MM.1S (cell line): ENCODE data around the gene ABCG8.

Experiments
- DNase-seq: peaks from one replicate; pipeline ENCODE4 v3.0.0-alpha.2; 2015
- H2AFZ ChIP-seq: fragments of 300-600 bp; sonication (generic); 2 replicates; pipeline ENCODE4 v1.6.0; 2016; ENCODE audit warnings: antibody characterized with exemption, low read length
- H3F3A ChIP-seq: fragments of 300-600 bp; sonication (generic); 2 replicates; pipeline ENCODE4 v1.6.1; 2016; ENCODE audit warnings: mild to moderate bottlenecking, antibody characterized with exemption, low read length, moderate library complexity, mixed read lengths; ENCODE audit not compliant: insufficient read depth
- H3K27ac ChIP-seq: fragments of 300-600 bp; sonication (generic); 2 replicates; pipeline ENCODE4 v1.5.1; 2016; ENCODE audit warnings: mild to moderate bottlenecking, low read length
- H3K27me3 ChIP-seq: fragments of 300-600 bp; sonication (generic); replicated peaks from 2 replicates; pipeline ENCODE4 v1.6.0; 2016; ENCODE audit warnings: low read length; ENCODE audit not compliant: insufficient read depth
- H3K36me3 ChIP-seq: fragments of 300-600 bp; sonication (generic); replicated peaks from 2 replicates; pipeline ENCODE4 v1.6.1; 2016; ENCODE audit warnings: mild to moderate bottlenecking, low read length, mixed read lengths; ENCODE audit not compliant: insufficient read depth
- H3K4me1 ChIP-seq: fragments of 300-600 bp; sonication (generic); 2 replicates; pipeline ENCODE4 v1.6.1; 2016; ENCODE audit warnings: low read length, mixed read lengths
- H3K4me2 ChIP-seq: fragments of 300-600 bp; sonication (generic); 2 replicates; pipeline ENCODE4 v1.6.0; 2016; ENCODE audit warnings: low read depth, low read length
- H3K4me3 ChIP-seq: fragments of 300-600 bp; sonication (generic); 2 replicates; pipeline ENCODE4 v1.5.1; 2016; ENCODE audit warnings: low read length, mixed read lengths
- H3K79me2 ChIP-seq: fragments of 300-600 bp; sonication (generic); 2 replicates; pipeline ENCODE4 v1.6.1; 2016; ENCODE audit warnings: mixed run types, low read length, mixed read lengths
- H3K9ac ChIP-seq: fragments of 300-600 bp; sonication (generic); 2 replicates; pipeline ENCODE4 v1.6.1; 2016; ENCODE audit warnings: low read length, mixed read lengths
- H3K9me2 ChIP-seq: fragments of 300-600 bp; sonication (generic); replicated peaks from 2 replicates; pipeline ENCODE4 v1.6.1; 2016; ENCODE audit warnings: mild to moderate bottlenecking, low read length, mixed read lengths; ENCODE audit not compliant: insufficient read depth
- H3K9me3 ChIP-seq: fragments of 300-600 bp; sonication (generic); replicated peaks from 2 replicates; pipeline ENCODE4 v1.6.1; 2016; ENCODE audit warnings: mild to moderate bottlenecking, low read length, mixed read lengths; ENCODE audit not compliant: insufficient read depth
- H4K20me1 ChIP-seq: fragments of 300-600 bp; sonication (generic); 2 replicates; pipeline ENCODE4 v1.6.1; 2016; ENCODE audit warnings: mild to moderate bottlenecking, low read length, moderate library complexity, mixed read lengths; ENCODE audit not compliant: insufficient read depth
- EZH2 ChIP-seq: fragments of 300-600 bp; sonication (generic); optimal IDR thresholded peaks from 2 replicates; pipeline ENCODE3; 2017; ENCODE audit warnings: low read depth, mild to moderate bottlenecking, antibody characterized with exemption, low read length, mixed read lengths
- EZH2phosphoT487 ChIP-seq: fragments of 300-600 bp; sonication (generic); IDR thresholded peaks from 2 replicates; pipeline ENCODE4 v1.6.1; 2018; ENCODE audit warnings: antibody characterized with exemption, low read length
- TF ChIP-seq, protein P1 (sequence below): fragments of 300-600 bp; sonication (generic); IDR thresholded peaks from 2 replicates; pipeline ENCODE4 v1.5.1; 2016; ENCODE audit warnings: antibody characterized with exemption, low read length, mixed read lengths

The ABCG8 gene

DNA sequence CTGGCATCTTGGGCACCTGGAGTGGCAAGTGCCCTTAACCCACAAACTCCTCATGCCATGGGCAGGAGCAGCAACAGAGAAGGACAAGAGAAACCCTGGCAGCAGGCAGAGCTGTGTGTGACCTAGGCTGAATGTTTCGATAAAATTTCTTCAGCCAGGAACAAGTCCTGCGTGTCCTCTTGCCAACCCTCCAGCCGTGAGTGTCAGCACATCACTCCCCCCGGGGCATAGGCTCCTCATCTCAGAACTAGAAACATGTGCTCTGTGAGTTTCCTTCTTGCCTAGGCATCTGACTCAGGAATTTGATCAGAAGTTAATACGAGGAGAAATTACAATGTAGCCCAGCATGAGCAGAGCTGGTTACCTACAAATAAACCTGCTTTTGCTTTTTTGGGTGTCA, 2.2 kb downstream of the ABCG8 start:
- no peak overlapping the region for H3K9ac ChIP-seq
- no peaks in the 10 kb centered on the region for H3K9me2 ChIP-seq
- no peak overlapping the region for H3K4me2 ChIP-seq
- TF ChIP-seq EZH2phosphoT487 (no peak), EZH2 (no peak)
- TF ChIP-seq, protein P1, sequence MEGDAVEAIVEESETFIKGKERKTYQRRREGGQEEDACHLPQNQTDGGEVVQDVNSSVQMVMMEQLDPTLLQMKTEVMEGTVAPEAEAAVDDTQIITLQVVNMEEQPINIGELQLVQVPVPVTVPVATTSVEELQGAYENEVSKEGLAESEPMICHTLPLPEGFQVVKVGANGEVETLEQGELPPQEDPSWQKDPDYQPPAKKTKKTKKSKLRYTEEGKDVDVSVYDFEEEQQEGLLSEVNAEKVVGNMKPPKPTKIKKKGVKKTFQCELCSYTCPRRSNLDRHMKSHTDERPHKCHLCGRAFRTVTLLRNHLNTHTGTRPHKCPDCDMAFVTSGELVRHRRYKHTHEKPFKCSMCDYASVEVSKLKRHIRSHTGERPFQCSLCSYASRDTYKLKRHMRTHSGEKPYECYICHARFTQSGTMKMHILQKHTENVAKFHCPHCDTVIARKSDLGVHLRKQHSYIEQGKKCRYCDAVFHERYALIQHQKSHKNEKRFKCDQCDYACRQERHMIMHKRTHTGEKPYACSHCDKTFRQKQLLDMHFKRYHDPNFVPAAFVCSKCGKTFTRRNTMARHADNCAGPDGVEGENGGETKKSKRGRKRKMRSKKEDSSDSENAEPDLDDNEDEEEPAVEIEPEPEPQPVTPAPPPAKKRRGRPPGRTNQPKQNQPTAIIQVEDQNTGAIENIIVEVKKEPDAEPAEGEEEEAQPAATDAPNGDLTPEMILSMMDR: no peak
- no peak overlapping the region for H3K27ac ChIP-seq
- no peaks in the 10 kb centered on the region for H3K36me3 ChIP-seq
- no peaks in the 10 kb centered on the region for H3K4me1 ChIP-seq
- H3K27me3 ChIP-seq: no peaks in the 10 kb centered on the region
- no peaks in the 10 kb centered on the region for H4K20me1 ChIP-seq
- H2AFZ ChIP-seq: no peak overlapping the region
- no peaks in the 10 kb centered on the region for H3K79me2 ChIP-seq
- DNase-seq: no peak
- H3K9me3 ChIP-seq: no peaks in the 10 kb centered on the region
- no peak overlapping the region for H3K4me3 ChIP-seq
- no peaks in the 10 kb centered on the region for H3F3A ChIP-seq

DNA sequence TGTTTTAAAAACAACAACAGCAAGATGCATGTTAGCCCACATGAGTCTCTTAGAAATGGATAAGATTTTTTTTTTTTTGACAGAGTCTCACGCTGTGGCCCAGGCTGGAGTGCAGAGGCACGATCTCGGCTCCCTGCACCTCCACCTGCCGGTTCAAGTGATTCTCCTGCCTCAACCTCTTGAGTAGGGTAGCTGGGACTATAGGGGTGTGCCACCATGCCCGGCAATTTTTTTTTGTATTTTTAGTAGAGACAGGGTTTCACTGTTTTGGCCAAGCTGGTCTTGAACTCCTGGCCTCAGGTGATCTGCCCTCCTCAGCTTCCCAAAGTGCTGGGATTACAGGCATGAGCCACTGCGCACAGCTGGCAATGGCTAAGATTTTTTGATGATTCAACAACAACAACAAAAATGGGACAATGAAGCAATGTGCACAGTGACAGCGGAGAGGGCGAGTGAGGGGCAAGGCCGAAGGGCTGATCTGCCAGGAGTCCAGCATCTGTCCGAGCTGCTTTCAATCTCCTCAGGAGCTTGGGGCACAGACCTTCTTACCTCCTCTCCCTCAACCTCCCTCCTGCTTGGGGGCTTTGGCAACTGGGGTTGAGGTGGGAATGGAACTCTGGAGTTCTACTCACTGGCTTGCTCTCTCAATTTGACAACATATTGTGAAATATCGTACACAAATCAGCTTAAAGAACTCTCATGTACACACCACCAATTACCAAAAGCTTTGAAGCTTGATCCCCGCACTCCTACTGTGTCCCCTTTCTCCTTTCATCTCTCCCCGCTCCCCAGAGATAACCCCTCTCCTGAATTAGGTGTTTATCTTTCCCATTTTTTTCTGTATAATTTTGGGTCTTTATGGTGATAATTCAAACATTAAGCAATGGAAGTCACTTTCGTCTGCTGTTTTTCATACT, 3.4 kb downstream of the ABCG8 start:
- no peaks in the 10 kb centered on the region for H3K9me3 ChIP-seq
- no peaks in the 10 kb centered on the region for H3K9me2 ChIP-seq
- H3K4me3 ChIP-seq: no peak overlapping the region
- no peaks in the 10 kb centered on the region for H3K79me2 ChIP-seq
- H3K27ac ChIP-seq: no peak overlapping the region
- no peak overlapping the region for H3K4me2 ChIP-seq
- no peak overlapping the region for H3K9ac ChIP-seq
- H3K4me1 ChIP-seq: no peaks in the 10 kb centered on the region
- no peak overlapping the region for H2AFZ ChIP-seq
- no peak for DNase-seq
- H4K20me1 ChIP-seq: no peaks in the 10 kb centered on the region
- H3F3A ChIP-seq: no peaks in the 10 kb centered on the region
- H3K27me3 ChIP-seq: no peaks in the 10 kb centered on the region
- TF ChIP-seq EZH2phosphoT487 (no peak), EZH2 (no peak)
- TF ChIP-seq, protein P1: no peak
- no peaks in the 10 kb centered on the region for H3K36me3 ChIP-seq

DNA sequence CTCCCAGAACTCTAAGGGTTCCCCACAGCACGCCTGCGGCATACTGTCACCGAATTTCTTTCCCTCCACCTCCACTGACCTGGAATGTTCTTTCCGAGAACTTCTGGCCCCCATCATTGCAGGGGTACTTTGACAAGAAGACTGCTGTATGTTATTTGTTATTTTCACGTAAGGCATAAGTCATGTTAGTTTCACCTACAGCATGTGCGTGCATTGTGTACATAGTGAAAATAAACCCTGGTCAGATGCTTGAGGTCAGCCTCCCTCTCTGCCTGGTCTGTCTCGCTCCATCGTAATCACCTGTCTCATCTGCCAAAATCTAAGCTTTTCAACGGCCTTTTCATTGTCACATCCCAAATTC, 4.1 kb downstream of the ABCG8 start:
- Histone ChIP-seq H3K9me3 (no peaks in the 10 kb centered on the region), H3K9ac (no peak overlapping the region), H4K20me1 (no peaks in the 10 kb centered on the region), H3K27ac (no peak overlapping the region), H3K79me2 (no peaks in the 10 kb centered on the region), H2AFZ (no peak overlapping the region), H3K27me3 (no peaks in the 10 kb centered on the region), H3K4me3 (no peak overlapping the region), H3K9me2 (no peaks in the 10 kb centered on the region), H3K4me2 (no peak overlapping the region), H3F3A (no peaks in the 10 kb centered on the region), H3K4me1 (no peaks in the 10 kb centered on the region), H3K36me3 (no peaks in the 10 kb centered on the region)
- TF ChIP-seq, protein P1: no peak
- TF ChIP-seq EZH2phosphoT487 (no peak), EZH2 (no peak)
- DNase-seq: no peak
